Epithelial cell of prostate (primary cell): ENCODE data around the gene GPX5.

ENCODE experiments used
- DNase-seq: peaks from one replicate; pipeline ENCODE4 v3.0.0-alpha.2; 2011; ENCODE audit warnings: low read depth, low spot score
- H3K27ac ChIP-seq: fragments of 450-650 bp; 2 replicates; pipeline ENCODE4 v1.5.1; 2017; ENCODE audit warnings: mild to moderate bottlenecking

Gene GPX5

DNA sequence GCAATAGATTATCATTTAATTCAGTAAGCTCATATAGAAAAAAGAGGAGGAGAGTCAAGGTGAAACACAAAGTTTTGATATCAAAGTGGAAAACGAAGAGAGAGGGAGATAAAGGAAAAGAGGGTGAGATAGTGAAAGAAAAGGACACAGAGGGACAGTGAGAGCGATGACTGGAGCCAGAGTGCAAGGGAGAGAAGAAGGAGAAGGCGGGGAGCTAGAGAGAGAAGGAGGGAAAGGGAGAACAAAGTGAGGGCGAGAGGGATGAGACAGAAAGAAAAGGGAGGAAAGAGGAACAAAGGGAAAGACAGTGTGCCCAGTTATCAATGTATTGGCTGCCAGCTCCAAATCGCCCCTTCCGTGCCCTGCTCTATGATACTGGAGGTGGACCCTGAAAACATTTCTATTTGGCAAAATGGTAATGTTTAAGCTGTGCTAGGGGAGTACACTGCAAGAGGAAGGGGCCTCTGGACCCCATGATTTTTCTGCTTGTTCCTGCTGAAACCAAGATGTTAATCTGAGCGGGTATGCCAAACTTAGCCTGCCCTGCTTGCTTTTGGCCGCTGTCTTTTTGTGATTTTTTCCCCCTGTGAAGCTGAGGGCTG, 27.8 kb downstream of the GPX5 start:
- DNase-seq: no peak
- no peak overlapping the region for H3K27ac ChIP-seq

DNA sequence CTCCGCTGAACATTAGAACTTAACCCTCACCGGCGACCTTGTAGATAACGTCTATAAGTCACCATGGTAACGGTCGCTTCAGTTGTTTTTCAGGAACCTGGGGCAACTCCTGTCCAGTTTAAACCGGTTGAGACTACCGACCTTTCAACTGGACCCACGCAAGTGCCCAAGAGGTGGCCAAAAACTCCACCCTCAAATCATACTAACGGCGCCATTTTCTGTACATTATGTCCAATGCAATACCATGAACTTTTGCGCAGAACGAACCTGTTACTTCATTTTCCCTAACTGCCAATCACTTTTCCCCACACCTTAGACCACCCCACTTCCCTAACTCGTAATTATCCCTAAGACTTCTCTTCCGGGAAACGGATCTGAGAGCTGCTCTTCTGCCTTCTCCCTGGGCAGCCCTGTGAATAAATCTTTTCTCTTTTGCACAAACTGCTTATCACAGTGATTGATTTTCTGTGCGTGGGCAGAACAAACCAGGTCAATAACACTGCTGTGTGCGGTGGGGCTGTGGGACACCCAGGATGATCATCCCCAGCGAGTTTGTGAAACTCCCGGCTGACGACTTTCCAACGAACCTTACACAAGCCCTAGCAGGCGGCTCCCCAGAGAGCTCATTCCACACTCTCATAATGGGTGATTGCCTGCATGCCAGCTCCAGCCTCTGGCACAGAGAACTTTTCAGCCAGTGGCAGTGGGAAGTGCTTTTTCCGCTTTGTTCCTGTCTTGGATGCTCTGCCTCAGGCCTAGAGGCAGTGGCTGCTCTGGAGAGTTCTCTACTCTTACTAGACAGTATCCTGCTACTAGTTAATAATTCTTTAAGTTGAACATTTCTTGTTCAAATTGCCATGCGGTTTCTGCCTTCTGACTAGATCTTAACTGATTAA, 28.6 kb downstream of the GPX5 start:
- no peak for DNase-seq

DNA sequence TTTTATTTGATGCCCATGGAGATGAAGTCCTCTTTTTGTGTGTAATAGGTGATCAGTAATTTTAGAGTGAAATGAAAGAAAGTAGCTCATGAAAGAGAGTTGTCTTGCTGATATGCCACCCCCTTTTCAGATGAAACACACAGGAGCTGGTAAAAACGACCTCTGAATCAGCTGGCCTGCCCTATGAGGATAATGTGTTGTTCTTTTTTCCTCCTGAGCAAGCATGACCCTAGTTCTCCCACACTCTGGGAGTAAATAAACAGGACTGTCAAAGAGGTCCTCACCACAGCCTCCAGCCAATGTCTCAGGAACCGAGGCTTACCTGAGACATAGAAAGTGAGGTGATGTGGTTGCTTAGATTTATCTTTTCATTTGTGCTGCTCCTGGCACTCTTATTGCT, 29.5 kb downstream of the GPX5 start:
- H3K27ac ChIP-seq: no peak overlapping the region
- no peak for DNase-seq

More for the DNA sequence above, 28.6 kb downstream of the GPX5 start:
- no peak overlapping the region for H3K27ac ChIP-seq

GRCh38 chr6:28558629-28559028, 32.9 kb downstream of the GPX5 start:
- no peak overlapping the region for H3K27ac ChIP-seq
- DNase-seq: no peak

- no peak for DNase-seq
- no peak overlapping the region for H3K27ac ChIP-seq
These were observed 37.9 kb downstream of the GPX5 start for GRCh38 chr6:28563430-28564095.

DNA sequence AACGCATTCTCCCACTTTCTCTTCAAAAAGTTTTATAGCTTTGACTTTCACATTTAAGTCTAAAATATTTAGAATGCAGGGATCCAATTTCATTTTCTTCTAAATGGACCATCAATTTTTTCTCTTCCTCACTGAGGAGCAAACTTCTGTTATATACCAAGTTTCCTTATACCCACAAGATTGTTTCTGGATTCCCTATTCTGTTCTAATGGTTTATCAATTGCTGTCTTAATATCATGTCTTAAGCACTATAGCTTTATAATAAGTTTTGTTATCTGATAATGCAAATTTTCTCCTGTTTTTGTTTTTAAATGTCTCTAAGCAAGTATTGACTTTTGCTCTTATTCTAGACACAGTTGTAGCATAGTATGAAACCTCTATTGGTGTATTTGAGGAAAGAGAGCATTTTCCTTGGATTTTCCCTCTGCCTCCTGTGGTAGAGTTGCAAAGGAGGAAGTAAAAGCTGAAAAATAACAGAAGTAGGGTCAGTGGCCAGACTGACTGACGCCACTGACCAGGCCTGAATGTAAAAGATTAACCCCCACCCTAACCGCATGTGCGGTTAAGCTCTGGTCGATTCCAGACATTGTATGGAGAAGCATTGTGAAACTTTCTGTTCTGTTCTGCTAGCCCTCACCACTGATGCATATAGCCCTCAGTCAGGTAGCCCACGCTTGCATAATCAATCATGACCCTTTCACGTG, 40.3 kb downstream of the GPX5 start:
- DNase-seq: no peak
- H3K27ac ChIP-seq: no peak overlapping the region

DNA sequence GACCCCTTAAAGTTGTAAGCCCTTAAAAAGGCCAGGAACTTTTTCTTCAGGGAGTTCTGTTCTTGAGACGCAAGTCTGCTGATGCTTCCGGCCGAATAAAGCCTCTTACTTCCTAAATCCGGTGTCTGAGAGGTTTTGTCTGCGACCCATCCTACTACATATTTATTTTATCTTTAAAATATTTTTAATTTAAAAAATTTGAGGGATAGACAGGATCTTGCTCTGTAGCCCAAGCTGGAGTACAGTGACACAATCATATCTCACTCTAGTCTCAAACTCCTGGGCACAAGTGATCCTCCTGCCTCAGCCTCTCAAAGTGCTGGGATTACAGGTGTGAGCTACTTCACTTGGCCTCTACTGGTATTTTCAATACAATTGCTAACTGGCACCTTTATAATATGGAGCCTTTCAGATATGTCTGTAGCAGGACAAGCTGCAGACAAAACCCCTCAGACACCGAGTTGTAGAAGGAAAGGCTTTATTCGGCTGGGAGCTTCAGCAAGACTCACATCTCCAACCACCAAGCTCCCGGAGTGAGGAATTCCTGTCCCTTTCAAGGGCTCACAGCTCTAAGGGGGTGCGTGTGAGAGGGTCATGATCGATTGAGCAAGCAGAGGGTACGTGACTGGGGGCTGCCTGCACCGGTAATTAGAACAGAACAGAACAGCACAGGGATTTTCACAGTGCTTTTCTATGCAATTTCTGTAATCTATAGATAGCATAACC, 41.0 kb downstream of the GPX5 start:
- H3K27ac ChIP-seq: no peak overlapping the region
- no peak for DNase-seq

DNA sequence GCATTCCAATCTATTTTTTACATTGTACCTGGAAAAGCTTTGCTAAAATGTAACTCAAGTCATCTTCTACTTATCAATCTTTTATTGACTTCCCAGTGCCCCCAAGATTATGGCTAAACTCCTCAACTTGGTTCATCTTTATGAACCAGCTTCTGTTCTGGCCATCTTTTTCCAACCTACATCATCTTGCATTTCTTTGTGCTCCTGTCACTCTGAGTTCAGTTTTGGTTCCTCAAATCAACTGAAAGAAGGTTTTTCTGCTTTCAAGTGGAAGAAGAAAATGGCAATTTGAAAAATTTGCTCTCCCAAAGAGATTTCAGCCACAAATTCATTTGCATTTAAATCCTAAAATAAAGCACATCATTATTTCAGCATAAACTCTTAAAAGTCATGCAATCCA, 41.8 kb downstream of the GPX5 start:
- H3K27ac ChIP-seq: no peak overlapping the region
- DNase-seq: no peak

- no peak overlapping the region for H3K27ac ChIP-seq
These were observed 42.9 kb downstream of the GPX5 start for GRCh38 chr6:28568515-28569108.

GRCh38 chr6:28569748-28570147, 44.1 kb downstream of the GPX5 start:
- DNase-seq: no peak

More at GRCh38 chr6:28568515-28569108, 42.9 kb downstream of the GPX5 start:
- no peak for DNase-seq

DNA sequence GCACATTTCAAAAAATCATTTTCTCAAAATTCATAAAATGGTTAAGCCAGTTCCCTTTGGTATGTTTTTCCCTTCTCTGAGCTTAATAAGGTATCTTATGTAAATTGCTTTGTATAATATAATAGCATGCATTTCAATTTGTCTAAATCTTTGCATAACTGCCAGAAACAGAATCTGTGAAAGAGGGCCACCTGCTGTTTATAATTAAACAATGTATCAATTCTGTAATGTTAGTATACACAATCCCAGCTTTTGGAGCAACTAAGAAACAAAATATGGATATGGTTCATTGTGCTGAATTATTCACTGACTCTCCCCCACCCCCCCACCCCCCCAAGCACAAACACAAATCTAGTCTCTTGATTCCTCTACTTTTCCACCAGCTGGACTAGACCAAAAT, 54.8 kb downstream of the GPX5 start:
- DNase-seq: no peak

More at GRCh38 chr6:28569748-28570147, 44.1 kb downstream of the GPX5 start:
- H3K27ac ChIP-seq: no peak overlapping the region

GRCh38 chr6:28583463-28583862, 57.8 kb downstream of the GPX5 start:
- H3K27ac ChIP-seq: no peak overlapping the region
- no peak for DNase-seq

More for the DNA sequence above, 54.8 kb downstream of the GPX5 start:
- no peak overlapping the region for H3K27ac ChIP-seq
